ENCODE data around the gene IRF7.
"Not testable (repeated sequence)": the region's sequence is repeated elsewhere in the genome, so short reads cannot be mapped to it uniquely, and the experiment has no call there.

The IRF7 gene

GRCh38 chr11:578276-579035, 37.3 kb downstream of the IRF7 start:
- no peak for DNase-seq

- DNase-seq, result no peak
Measured at GRCh38 chr11:577611-577894, 38.2 kb downstream of the IRF7 start.

- DNase-seq, result no peak
Measured at GRCh38 chr11:576811-577610, 38.7 kb downstream of the IRF7 start.

GRCh38 chr11:575996-576768, 39.6 kb downstream of the IRF7 start, which contains the start of gene PHRF1:
TSS of gene PHRF1 (plus strand) at chr11:576470. CDS start at chr11:581513, 5,043 bp downstream.
- DNase-seq, result peak; percentile 98

- DNase-seq, result no peak
Measured at GRCh38 chr11:575313-575995, 40.3 kb downstream of the IRF7 start.

- DNase-seq, result no peak
Measured at GRCh38 chr11:574632-575312, 41.0 kb downstream of the IRF7 start.

- DNase-seq, result not testable (repeated sequence)
Measured at GRCh38 chr11:574031-574570, 41.6 kb downstream of the IRF7 start.

- DNase-seq, result no peak
Measured at GRCh38 chr11:573146-573759, 42.5 kb downstream of the IRF7 start.

- DNase-seq, result no peak
Measured at GRCh38 chr11:571802-572185, 44.0 kb downstream of the IRF7 start.

- DNase-seq, result no peak
Measured at GRCh38 chr11:569158-569885, 46.4 kb downstream of the IRF7 start.

GRCh38 chr11:568306-569157, 47.2 kb downstream of the IRF7 start:
- DNase-seq, result peak; percentile 82

- no peak for DNase-seq
Measured at GRCh38 chr11:567629-568292, 48.0 kb downstream of the IRF7 start.

- no peak for DNase-seq
Measured at GRCh38 chr11:567011-567628, 48.6 kb downstream of the IRF7 start.

- no peak for DNase-seq
Measured at GRCh38 chr11:565921-566509, 49.7 kb downstream of the IRF7 start.

GRCh38 chr11:563812-564578, 51.8 kb downstream of the IRF7 start:
- DNase-seq, result no peak

GRCh38 chr11:563066-563811, 52.5 kb downstream of the IRF7 start:
- no peak for DNase-seq
